Ramos (cell line): ENCODE results near the gene TUFM.

Experiments
- in situ Hi-C: fragments of 300-500 bp; cut with MboI; formaldehyde crosslinking; loops from one replicate; pipeline ENCODE4 v1.14.3; 2022; ENCODE audit warnings: low sequenced_read_pairs; ENCODE audit not compliant: unreplicated experiment

The TUFM gene

DNA sequence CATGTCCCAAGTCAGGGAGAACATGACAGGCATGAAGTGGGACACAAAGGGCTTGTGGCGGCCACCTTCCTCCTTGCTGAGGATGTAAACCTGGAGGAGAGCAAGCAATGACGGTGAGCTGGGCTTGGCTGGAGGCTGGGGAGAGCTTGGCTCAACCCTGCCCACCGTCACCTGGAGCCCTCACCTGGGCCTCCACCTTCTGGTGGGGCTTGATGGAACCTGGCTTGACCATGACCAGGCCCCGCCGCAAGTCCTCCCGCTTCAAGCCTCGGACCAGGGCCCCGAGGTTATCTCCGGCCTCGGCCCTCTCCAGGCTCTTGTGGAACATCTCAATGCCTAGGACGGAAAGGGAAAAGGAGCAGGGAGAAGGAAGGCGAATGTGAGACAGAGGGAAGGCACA is 2.4 kb downstream of the TUFM start:
- in situ Hi-C loops = no loop called here

DNA sequence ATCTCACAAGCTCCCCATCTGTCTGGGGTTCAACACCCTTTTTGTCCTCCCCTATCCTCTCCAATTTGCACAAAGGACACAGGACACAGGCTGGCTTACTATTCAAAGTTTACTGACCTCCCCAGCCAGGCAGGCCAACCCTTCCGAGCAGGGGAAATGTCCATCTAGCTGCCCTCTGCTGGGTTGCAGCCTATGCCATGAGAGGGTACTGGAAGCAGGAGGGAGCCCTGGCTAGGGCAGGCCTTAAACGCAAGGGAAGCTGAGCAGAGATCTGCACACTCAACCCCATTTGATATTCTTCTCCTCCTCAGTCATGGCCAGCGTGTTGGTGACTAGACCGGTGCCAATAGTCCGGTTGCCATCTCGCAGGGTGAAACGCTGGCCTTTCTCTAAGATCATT is 3.5 kb downstream of the TUFM start:
- in situ Hi-C loops = no loop called here

DNA sequence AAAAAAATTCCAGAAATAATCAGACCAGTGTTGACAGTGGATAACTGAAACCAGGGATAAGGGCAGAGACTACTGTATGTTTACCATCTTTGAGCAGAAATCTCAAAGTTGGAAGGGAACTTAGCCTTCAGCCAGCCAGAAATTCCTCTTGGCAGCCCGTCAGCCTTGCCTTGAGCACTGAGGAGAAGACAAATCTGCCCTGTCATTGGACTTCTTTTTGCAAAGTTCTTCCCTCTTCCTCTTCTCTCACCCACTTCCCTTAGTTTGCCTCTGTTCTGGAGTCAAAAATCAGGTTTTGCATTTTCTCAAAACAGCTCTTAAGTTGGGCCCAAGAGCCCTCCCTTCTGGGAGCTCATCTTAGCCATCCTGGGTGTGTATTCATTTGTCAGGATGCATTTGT is 6.2 kb downstream of the TUFM start:
- in situ Hi-C loops = no loop called here

DNA sequence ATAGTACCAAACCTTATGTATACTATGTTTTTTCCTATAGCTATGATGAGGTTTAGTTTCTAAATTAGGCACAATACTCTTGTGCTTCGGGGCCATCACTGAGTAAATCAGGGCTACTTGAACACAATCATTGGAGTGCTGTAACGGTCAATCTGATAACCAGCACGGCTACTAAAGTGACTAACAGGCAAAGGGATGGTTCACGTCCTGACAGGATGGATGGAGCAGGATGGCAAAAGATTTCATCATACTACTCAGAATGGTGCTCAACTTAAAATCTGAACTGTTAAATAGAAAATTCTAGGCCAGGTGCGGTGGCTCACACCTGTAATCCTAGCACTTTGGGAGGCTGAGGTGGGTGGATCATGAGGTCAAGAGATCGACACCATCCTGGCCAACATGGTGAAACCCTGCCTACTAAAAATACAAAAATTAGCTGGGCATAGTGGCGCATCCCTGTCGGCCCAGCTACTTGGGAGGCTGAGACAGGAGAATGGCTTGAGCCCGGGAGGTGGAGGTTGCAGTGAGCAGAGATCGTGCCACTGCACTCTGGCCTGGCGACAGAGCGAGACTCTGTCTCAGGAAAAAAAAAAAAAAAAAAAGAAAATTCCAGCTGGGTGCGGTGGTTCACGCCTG is 7.0 kb downstream of the TUFM start:
- in situ Hi-C loops = no loop called here

DNA sequence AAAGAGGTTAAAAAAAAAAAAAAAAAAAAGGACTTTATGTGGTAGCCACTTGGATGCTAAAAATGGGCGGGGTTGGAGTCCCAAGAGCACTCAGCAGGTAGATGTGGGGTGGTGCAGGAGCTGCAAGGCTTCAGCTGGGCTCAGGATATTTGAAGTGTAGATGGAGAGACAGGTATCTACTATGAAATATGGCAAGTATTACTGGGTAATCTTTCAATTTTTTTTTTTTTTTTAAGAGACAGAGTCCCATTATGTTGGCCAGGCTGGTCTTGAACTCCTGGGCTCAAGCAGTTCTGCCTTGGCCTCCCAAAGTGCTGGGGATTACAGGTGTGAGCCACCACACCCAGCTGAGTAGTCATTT is 7.6 kb downstream of the TUFM start:
- in situ Hi-C loops = no loop called here

DNA sequence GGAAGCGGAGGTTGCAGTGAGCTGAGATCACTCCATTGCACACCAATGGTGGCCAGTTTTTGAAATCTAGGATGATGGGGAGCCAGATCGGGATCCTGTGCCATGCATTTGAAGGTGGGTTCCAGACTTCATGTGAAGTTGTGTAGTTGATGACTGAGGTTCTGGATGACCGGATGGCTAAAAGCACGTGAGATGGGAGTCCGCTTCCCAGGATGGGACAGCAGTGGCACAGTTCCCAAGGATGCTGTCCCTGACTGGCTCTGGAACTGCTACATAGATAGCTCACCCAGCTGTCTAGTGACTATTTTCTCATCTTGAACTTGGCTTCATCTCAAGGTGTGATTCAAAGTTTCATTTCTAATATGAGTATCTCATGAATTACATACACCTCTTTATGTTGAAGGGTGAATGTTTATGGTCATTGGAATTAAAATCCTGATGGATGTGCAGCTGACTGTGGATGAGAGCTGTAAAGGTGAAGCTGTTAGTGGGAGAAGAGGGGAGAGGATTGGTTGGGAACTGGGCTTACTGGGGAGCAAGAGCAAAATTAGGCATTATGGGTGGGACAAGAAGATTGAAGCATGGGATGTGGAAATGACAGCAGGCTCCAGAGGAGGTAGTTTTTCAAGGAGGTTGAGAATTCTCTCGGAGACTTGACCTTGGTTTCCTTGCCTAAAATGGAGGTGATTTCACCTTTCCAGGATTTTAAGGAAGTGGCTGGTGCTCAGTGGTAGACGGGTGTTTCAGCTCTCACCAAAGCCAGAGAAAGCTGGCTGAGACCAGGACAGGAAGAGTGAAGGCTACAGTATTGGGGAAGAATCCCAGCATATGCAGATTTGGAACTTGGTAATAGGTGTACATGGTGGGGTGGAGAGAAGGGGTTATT is 8.2 kb downstream of the TUFM start:
- in situ Hi-C loops = no loop called here

DNA sequence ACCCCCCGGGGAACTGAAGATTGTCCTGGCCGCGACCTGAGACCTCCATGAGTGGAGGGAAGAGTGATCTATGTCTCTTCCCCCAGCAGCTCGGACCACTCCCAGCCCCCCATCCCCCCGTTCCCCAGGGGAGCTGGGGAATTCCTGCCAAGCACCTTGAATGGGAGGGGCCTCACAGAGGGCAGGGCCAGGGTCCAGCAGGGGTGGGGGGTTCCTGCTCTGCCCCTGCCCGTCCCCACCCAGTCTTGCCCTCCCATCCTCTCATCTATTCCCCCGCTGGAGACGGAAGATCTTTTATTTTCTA is 9.4 kb downstream of the TUFM start:
- in situ Hi-C loops = no loop called here

DNA sequence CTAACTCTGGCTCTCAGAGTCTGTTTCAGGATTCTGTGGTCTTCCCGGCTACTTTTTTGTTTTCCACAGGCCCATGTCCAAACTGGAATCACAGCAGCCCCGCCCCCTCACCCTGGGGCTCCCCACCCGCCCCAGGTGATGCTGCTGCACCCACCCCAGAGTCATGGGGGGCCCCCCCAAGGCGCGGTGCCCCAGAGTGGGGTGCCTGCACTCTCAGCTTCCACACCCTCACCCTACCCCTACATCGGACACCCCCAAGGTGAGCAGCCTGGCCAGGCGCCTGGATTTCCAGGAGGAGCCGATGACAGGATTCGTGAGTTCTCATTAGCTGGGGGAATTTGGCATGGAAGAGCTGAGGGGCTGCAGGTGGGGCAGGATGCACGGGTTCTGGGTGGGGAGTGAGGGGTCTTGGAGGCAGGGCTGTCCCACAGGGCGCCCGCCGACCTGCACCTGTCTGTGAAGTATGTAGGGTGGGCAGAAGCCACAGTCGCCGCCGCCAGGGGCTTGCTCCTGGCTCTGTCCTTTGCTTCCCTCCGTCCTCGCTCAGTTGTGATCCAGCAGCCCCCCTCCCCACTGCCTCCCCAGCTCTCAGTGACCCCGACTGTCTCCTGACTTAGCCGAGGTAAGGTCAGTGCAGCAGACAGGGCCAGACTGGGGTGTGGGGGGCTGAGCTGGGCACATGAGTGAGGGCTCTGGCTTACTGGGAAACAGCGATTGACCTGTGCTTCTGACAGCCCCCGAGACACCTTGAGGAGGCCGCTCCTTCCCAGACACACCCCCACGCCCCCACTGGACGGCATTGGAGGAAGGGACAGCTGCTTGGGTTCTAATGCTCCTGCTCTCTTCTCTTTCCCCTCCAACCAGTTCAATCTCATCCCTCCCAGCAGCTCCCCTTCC is 10.0 kb downstream of the TUFM start:
- in situ Hi-C loops = no loop called here

DNA sequence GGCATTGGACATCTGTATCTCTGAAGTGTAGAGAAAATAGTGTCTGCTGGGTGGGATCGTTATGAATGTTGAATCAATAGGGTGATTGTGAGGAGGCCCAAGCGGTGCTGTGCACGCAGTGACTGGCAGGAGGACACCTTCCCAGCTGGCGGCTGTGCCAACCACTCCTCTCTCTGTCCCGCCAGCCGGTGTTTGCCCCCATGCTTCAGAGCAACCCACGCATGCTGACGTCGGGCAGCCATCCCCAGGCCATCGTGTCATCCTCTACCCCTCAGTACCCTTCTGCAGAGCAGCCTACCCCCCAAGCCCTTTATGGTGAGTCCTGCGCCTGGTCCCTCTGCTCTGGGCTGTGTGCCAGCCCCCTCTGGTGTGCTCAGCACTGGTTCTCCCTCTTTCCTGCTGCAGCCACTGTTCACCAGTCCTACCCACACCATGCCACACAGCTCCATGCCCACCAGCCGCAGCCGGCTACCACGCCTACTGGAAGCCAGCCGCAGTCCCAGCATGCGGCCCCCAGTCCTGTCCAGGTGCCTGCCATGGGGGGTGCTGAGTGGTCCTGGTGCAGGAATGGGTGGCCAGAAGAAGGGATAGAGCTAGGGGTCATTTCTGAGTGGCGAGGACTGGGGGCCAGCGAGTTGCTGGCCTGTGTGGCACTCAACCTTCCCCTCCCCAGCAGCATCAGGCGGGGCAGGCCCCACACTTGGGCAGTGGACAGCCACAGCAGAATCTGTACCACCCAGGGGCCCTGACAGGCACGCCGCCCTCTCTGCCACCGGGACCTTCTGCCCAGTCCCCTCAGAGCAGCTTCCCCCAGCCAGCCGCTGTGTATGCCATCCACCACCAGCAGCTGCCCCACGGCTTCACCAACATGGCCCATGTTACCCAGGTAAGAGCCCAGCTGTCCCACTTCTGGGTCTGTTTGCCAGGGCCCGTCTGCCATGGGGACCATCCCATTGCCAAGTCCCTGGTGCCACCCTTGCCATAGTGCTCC is 11.0 kb downstream of the TUFM start:
- in situ Hi-C loops = loop anchor here (5.0 kb wide), 1 partner anchor 47 kb away; no protein-coding TSS in a partner anchor

DNA sequence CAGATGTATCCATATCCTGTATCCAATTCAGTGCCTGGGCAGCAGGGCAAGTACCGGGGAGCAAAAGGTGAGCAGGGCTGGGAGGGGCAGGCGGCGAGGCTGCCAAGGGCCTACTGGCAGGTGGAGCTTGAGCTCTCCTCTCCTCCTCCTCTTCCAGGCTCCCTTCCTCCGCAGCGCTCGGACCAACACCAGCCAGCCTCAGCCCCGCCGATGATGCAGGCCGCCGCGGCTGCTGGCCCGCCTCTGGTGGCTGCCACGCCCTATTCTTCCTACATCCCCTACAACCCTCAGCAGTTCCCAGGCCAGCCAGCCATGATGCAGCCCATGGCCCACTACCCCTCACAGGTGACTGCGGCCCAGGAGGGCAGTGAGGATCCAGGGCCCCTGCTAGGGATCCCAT is 11.8 kb downstream of the TUFM start:
- in situ Hi-C loops = loop anchor here (5.0 kb wide), 1 partner anchor 48 kb away; no protein-coding TSS in a partner anchor

DNA sequence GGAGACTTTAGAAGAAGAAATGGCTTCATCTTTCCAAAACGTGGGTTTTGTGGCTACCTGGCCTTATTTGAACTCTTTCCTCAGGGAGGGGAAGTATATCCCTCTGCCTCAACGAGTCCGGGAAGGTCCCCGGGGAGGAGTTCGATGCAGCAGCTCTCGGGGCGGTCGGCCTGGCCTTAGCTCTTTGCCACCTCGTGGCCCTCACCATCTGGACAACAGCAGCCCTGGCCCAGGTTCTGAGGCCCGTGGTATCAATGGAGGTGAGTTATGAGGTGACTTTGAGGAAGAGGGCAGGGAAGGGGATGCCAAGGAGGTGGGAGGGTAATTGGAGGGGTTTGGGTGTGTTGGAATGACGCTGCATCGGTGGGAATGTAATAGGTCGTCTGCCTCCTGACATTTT is 15.6 kb downstream of the TUFM start:
- in situ Hi-C loops = loop anchor here (5.0 kb wide), 1 partner anchor 52 kb away; no protein-coding TSS in a partner anchor

DNA sequence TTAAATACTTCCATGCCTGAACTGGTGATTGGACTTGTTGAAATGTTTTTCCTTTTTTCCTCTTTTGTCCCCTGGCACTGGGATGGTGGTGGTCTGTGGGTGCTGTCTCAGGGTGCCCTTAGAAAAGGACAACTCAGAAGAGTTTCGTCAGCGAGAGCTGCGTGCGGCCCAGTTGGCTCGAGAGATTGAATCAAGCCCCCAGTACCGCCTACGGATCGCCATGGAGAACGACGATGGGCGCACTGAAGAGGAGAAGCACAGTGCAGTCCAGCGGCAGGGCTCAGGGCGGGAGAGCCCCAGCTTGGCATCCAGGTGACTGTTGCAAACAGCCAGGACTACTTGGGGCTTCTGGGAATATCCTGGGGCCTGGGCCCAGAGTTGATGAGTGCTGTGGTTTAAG is 16.4 kb downstream of the TUFM start:
- in situ Hi-C loops = loop anchor here (5.0 kb wide), 1 partner anchor 53 kb away; no protein-coding TSS in a partner anchor

DNA sequence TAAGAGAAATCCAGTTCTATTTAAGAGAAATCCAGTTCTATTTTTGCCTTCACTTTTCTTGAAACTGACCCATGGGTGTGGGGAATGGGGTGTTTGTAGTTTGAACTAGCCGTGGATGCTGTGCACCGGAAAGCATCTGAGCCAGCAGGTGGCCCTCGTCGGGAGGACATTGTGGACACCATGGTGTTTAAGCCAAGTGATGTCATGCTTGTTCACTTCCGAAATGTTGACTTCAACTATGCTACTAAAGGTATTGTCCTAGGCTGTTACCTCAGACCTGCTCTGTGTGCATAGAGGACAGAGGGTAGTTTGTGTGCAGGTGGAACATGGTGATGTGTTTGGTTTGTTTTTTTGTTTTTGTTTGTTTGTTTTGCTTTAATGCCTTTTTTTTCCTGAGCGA is 20.0 kb downstream of the TUFM start:
- in situ Hi-C loops = no loop called here

DNA sequence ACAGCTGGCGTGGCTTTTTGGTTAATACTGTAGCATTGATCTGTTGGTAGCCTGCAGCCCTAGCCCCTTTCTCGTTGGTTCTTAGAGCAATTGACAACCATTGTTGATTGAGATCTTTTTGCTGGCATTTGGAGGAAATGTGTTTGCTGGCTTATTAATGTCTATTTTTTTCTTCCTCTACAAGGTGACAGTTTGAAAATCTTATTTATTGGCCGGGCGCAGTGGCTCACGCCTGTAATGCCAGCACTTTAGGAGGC is 21.5 kb downstream of the TUFM start:
- in situ Hi-C loops = no loop called here

DNA sequence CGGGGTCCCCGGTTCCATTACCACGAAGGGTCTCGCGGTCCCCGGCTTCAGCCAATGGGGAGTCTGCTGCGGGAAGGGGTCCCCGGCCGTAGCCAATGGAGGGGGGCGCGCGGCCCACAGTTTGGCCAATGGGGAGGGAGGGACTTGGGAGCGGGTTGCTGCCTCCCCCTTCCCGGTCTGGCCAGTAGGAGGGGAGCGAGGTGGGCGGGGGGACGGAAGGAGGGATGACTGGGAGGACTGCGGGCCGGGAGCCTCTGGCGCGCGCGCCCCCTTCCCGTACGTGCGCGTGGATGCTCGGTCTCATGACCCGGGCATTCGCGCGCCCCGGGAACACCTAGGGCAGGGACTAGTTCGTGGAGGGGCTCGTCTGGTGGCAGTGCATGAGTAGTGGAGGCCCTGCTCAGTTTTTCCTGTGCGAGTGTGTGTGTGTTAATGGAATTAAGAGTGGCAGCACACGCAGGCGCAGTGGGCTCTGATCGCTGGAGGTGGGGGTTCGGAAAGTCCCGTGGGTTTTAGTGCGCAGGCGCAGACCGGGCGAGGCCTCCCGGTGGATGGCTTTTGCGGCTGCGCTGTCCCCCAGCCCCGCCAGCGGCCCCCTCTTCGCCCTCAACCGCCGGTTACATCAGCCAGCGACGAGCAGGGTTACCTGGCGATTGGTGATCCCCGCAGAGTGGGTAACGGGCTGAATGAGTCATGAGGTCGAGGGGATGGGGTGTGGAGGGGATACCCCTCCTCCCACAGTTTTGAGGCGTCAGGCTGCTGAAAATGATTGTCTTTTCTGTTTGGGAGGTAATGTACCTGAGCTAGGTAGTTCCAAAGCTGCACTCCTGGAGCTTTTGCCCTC is 22.1 kb downstream of the TUFM start:
- in situ Hi-C loops = no loop called here

DNA sequence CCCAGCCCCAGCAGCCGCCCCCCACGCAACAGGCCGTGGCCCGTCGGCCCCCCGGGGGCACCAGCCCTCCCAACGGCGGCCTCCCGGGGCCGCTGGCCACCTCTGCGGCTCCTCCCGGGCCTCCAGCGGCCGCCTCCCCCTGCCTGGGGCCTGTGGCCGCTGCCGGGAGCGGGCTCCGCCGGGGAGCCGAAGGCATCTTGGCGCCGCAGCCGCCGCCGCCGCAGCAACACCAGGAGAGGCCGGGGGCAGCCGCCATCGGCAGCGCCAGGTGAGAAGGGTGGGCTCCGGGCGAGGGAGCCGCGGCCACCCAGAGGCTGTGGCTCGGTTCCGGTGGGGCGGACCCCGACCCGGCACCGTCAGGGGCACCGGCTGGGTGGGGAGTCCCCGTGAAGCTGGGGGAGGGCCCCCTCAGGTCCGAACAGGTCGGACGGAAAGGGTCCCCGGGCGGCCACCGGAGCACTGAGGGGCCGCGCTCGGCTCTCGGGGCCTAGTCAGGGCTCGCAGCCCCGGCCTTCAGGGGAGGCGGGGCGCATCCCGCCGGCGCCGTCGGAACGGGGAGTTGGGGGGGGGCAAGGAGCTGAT is 22.8 kb downstream of the TUFM start:
- in situ Hi-C loops = no loop called here

DNA sequence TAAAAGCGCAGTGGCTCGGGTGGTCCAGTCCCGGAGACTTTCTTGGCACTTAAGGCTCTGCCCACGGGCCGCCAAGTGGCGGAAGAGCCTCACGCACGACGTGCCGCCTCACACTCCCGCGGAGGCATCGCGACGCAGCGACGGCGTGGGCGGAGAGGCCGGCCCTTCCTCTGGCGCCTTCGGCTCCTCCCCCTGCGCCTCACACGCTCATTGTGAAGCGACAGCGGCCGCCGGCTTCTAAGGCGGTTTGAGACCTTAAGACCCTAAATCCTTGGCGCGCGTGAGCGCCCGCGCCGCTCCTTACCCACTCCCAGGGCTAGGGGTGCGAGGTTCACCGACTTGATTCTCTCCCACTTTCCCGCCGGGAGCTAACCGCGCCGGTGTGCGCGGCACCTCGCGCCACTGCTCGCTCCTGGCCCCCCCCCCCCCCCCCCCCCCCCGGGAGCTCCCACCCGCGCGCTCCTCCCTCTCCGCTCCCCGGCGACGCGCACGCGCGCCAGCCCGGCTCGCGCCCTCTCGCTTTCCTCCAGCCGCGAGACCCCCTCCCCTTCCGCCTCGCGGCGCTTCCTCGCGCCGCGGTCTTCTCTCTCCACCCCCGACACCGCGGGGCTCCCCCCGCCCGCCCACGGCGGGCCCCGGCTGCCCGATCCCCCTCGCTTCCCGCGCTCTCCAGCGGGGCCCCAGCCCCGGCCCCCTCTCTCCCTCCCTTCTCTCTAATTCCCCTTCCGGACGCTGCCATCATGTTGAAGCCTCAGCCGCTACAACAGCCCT is 23.4 kb downstream of the TUFM start, which contains the start of gene ATXN2L:
Gene ATXN2L (plus strand): TSS at position 480 of the 771 bp plus-strand sequence. CDS start 261 bp downstream, at position 741.
- in situ Hi-C loops = no loop called here
